ENCODE results near the gene DMBX1. TPM values are rescaled to one million over a fixed set of nuclear protein-coding genes. Genes with fewer than 3 reads are reported as not detected.

Gene DMBX1
- total and polyA plus RNA-seq, 2 of the 13 experiments (the other 11 are each of a cell fraction or from before 2014, with no cell fraction given) = not detected

GRCh38 chr1:46529031-46529630 lies 39.5 kb downstream of the DMBX1 start (continued):
- no peak for TF ChIP-seq ZBED4 (CRISPR knock-in tag; IDR thresholded peaks at IDR 0.05; ENCODE audit: borderline replicate concordance)
- no peak for TF ChIP-seq CENPX (CRISPR knock-in tag; IDR thresholded peaks at IDR 0.05)
- TF ChIP-seq ELF1 (CRISPR knock-in tag; IDR thresholded peaks at IDR 0.05) = no peak

- intact Hi-C loops (cut with micrococcal nuclease; ENCODE audit: unreplicated experiment) = no loop called here
- H3K79me2 ChIP-seq (ENCODE audit: insufficient read depth, low read length) = no peaks in the 10 kb centered on the region
- DNase-seq (ENCODE audit: low spot score) (no peak), FAIRE-seq (no peak), ATAC-seq (no peak)
- no peaks in the 10 kb centered on the region for H3K9me3 ChIP-seq (ENCODE audit: low read length)
- TF ChIP-seq ZNF557 (CRISPR knock-in tag; IDR thresholded peaks at IDR 0.05) (no peak), ZNF354B (CRISPR knock-in tag; IDR thresholded peaks at IDR 0.05) (no peak), HMGXB4 (CRISPR knock-in tag; IDR thresholded peaks at IDR 0.05; ENCODE audit: borderline replicate concordance in 1 of 2, low read depth in 1 of 2) (no peak), AGO1 (IDR thresholded peaks at IDR 0.05; ENCODE audit: low read depth, low read length, poor library complexity, severe bottlenecking) (no peak), TBX2 (CRISPR knock-in tag; IDR thresholded peaks at IDR 0.05; ENCODE audit: borderline replicate concordance) (no peak), ZNF563 (CRISPR knock-in tag; IDR thresholded peaks at IDR 0.05) (no peak)
- peaks cover 8 to 57% of the 10 kb centered on the region in 2 experiments for H3K27me3 ChIP-seq (ENCODE audit: control insufficient read depth in 1 of 2, insufficient read depth in 2 of 2, low read length in 2 of 2)
- WGBS (ENCODE audit: low lambda C conversion rate) = 0% methylated on average over 2 of the region's 3 CpGs
- in situ Hi-C loops (cut with HindIII; ENCODE audit: extremely low pct_ligation_motif_present, low pct_unique_long_range_greater_than_20kb) = no loop called here
- CTCF ChIA-PET (ENCODE audit: low intra/inter-chr PET ratio, low total read pairs) = no interaction called here
- H3K9ac ChIP-seq (ENCODE audit: insufficient read depth, low read depth, low read length) = no peak overlapping the region
- no TSS peak for BruUV-seq (replicated peaks)
- no peak overlapping the region for H3K4me3 ChIP-seq (replicated peaks in 1 of 3; ENCODE audit: insufficient read depth in 1 of 3, low read depth in 2 of 3, low read length in 3 of 3)
- H2AFZ ChIP-seq (ENCODE audit: low read length) = no peak overlapping the region
- no peak overlapping the region for H3K4me2 ChIP-seq (ENCODE audit: low read depth, low read length)
- H3K27ac ChIP-seq (ENCODE audit: extremely low read length, insufficient read depth, low read length) = no peak overlapping the region
- POLR2A ChIA-PET = no interaction called here
- H3K4me1 ChIP-seq (ENCODE audit: insufficient read depth, low read length) = peaks cover 23% of the 10 kb centered on the region
- H3K36me3 ChIP-seq (replicated peaks in 1 of 2; ENCODE audit: control insufficient read depth in 1 of 2, insufficient read depth in 2 of 2, low read length in 2 of 2) = no peaks in the 10 kb centered on the region
- peaks cover 4% of the 10 kb centered on the region for H4K20me1 ChIP-seq (ENCODE audit: insufficient read depth, low read length)
These were observed 40.7 kb downstream of the DMBX1 start for GRCh38 chr1:46530311-46530710.
